ENCODE data around the gene DENND1B. TPM values are rescaled to one million over a fixed set of nuclear protein-coding genes. Genes with fewer than 3 reads are reported as not detected.

Gene DENND1B
- total and polyA plus RNA-seq, 2 of the 8 experiments (the other 6 are each of a cell fraction or from before 2014, with no cell fraction given): 0.74 to 3.3 TPM

DNA sequence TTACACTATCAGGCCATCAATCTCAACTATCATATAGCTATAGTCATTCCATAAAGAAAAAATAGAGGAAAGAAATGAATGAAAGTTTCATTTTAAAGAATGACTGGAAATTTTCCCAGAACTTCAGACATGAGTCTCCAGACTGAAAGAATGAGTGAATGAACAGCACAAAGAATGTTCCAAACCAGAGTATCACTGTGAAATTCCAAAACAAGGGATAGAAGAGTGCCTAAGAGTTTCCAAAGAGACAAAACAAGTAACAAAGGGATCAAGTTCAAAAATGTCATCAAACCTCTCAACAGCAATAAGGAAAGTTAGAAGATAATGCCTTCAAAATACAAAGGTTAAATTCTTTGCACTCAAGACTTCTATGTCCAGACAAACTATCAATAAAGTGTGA is 114.9 kb downstream of the DENND1B start:
- Histone ChIP-seq H2BK20ac (ENCODE audit: low read length) (no peak overlapping the region), H3K79me2 (ENCODE audit: control insufficient read depth in 1 of 2, insufficient read depth in 2 of 2, low read length in 2 of 2) (no peaks in the 10 kb centered on the region), H3K4ac (replicated peaks; ENCODE audit: insufficient read length, low read depth, low read length) (no peak overlapping the region), H2BK15ac (ENCODE audit: low read length) (no peak overlapping the region), H2AFZ (ENCODE audit: low read length) (no peak overlapping the region), H3K36me3 (ENCODE audit: control insufficient read depth in 2 of 4, insufficient read depth in 4 of 4, low read length in 3 of 4) (no peaks in the 10 kb centered on the region), H3K9ac (replicated peaks in 1 of 4; ENCODE audit: extremely low read depth in 1 of 4, low read depth in 3 of 4, low read length in 3 of 4) (no peak overlapping the region), H3K79me1 (ENCODE audit: low read depth, low read length) (no peaks in the 10 kb centered on the region), H2BK12ac (ENCODE audit: low read depth, low read length) (no peak overlapping the region), H4K8ac (ENCODE audit: extremely low read depth, insufficient read depth, low read length) (no peak overlapping the region), H3K27me3 (replicated peaks in 1 of 4; ENCODE audit: control insufficient read depth in 3 of 4, extremely low read depth in 1 of 4, insufficient read depth in 3 of 4, low read length in 3 of 4) (no peaks in the 10 kb centered on the region), H3K4me1 (replicated peaks in 1 of 4; ENCODE audit: control insufficient read depth in 3 of 4, insufficient read depth in 4 of 4, low read length in 3 of 4) (no peaks in the 10 kb centered on the region), H3K18ac (ENCODE audit: extremely low read depth, low read length) (no peak overlapping the region), H3K56ac (replicated peaks; ENCODE audit: insufficient read length, low read depth, low read length) (no peak overlapping the region), H3K27ac (ENCODE audit: low read depth, low read length) (no peak overlapping the region), H2BK120ac (replicated peaks; ENCODE audit: low read depth, low read length) (no peak overlapping the region), H3K9me3 (ENCODE audit: insufficient read depth in 2 of 2, low read depth in 1 of 2, low read length in 1 of 2) (no peaks in the 10 kb centered on the region), H3K4me3 (ENCODE audit: extremely low read depth in 1 of 4, insufficient read depth in 2 of 4, low read depth in 3 of 4, low read length in 4 of 4) (no peak overlapping the region), H3K23ac (ENCODE audit: insufficient read length) (no peak overlapping the region), H4K20me1 (replicated peaks in 1 of 2; ENCODE audit: control insufficient read depth in 1 of 2, insufficient read depth in 2 of 2, low read length in 2 of 2) (no peaks in the 10 kb centered on the region), H4K5ac (ENCODE audit: insufficient read length, low read depth, low read length) (no peak overlapping the region), H3K4me2 (ENCODE audit: insufficient read depth in 1 of 2, low read depth in 2 of 2, low read length in 2 of 2) (no peak overlapping the region), H4K91ac (replicated peaks; ENCODE audit: insufficient read length, low read length) (no peak overlapping the region), H2AK5ac (ENCODE audit: low read depth, low read length) (no peak overlapping the region), H2BK5ac (ENCODE audit: low read depth, low read length) (no peak overlapping the region), H3K23me2 (ENCODE audit: low read depth, low read length) (no peaks in the 10 kb centered on the region; the same call in 1 of the 2 replicates), H3K14ac (ENCODE audit: insufficient read length) (no peak overlapping the region)
- ChIA-PET CTCF (ENCODE audit: partially characterized antibody) (interaction anchor here (0.6 to 1.0 kb wide), 2 partner anchors 12 to 46 kb away, joined by 3 read pairs; no protein-coding TSS in a partner anchor), POLR2A (ENCODE audit: partially characterized antibody) (no interaction called here)
- no peak for DNase-seq (ENCODE audit: low read depth in 1 of 2, low spot score in 2 of 2)
- no peak for FAIRE-seq
- TF ChIP-seq MAFK (IDR thresholded peaks at IDR 0.05; ENCODE audit: low read depth, low read length) (no peak), JUN (IDR thresholded peaks at IDR 0.05; ENCODE audit: low read depth, low read length) (no peak), CTBP2 (IDR thresholded peaks at IDR 0.05; ENCODE audit: borderline replicate concordance, insufficient read depth, insufficient read length, low read length) (no peak), SP2 (IDR thresholded peaks at IDR 0.05; ENCODE audit: low read length) (no peak), SIN3A (conservative IDR thresholded peaks at IDR 0.05 in 1 of 2, IDR thresholded peaks at IDR 0.05 in 1 of 2; ENCODE audit: low read depth in 1 of 2, low read length in 2 of 2) (no peak), RAD21 (IDR thresholded peaks at IDR 0.05 in 1 of 2, conservative IDR thresholded peaks at IDR 0.05 in 1 of 2; ENCODE audit: low read depth in 2 of 2, low read length in 2 of 2) (no peak), POLR2A (IDR thresholded peaks at IDR 0.05; ENCODE audit: control extremely low read depth in 1 of 2, low read depth in 2 of 2, low read length in 2 of 2) (no peak), RXRA (IDR thresholded peaks at IDR 0.05; ENCODE audit: insufficient read depth, low read depth, low read length) (no peak), CBX5 (IDR thresholded peaks at IDR 0.05; ENCODE audit: low read depth, low read length) (no peak), CHD1 (IDR thresholded peaks at IDR 0.05; ENCODE audit: low read depth, low read length) (no peak), NANOG (IDR thresholded peaks at IDR 0.05; ENCODE audit: insufficient read depth, low read depth, low read length, poor library complexity, severe bottlenecking) (no peak), CHD2 (IDR thresholded peaks at IDR 0.05; ENCODE audit: low read length) (no peak), POLR2AphosphoS5 (IDR thresholded peaks at IDR 0.05; ENCODE audit: low read depth, low read length) (no peak)
- TF ChIP-seq, protein P1, sequence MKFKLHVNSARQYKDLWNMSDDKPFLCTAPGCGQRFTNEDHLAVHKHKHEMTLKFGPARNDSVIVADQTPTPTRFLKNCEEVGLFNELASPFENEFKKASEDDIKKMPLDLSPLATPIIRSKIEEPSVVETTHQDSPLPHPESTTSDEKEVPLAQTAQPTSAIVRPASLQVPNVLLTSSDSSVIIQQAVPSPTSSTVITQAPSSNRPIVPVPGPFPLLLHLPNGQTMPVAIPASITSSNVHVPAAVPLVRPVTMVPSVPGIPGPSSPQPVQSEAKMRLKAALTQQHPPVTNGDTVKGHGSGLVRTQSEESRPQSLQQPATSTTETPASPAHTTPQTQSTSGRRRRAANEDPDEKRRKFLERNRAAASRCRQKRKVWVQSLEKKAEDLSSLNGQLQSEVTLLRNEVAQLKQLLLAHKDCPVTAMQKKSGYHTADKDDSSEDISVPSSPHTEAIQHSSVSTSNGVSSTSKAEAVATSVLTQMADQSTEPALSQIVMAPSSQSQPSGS (IDR thresholded peaks at IDR 0.05; ENCODE audit: low read length): no peak

All from H1 (cell line).